GM21515 (cell line): ENCODE data around the gene PSMF1.

Source experiments
- ATAC-seq: cut with Tn5 transposase; IDR thresholded peaks from one replicate; pipeline ENCODE4 v1.9.1; 2021; ENCODE audit not compliant: unreplicated experiment

Gene PSMF1

GRCh38 chr20:1118336-1119127, at the start of gene PSMF1:
Gene PSMF1, plus strand, starts transcription at chr20:1118602. Its CDS starts 172 bp downstream, at chr20:1118774.
- ATAC-seq, result peak; percentile 96

- no peak for ATAC-seq
Measured at GRCh38 chr20:1072258-1072657, 46.1 kb upstream of the PSMF1 start.

GRCh38 chr20:1075616-1076015, 42.8 kb upstream of the PSMF1 start:
- no peak for ATAC-seq

GRCh38 chr20:1081891-1082290, 36.5 kb upstream of the PSMF1 start:
- ATAC-seq, result no peak

- ATAC-seq, result no peak
Measured at GRCh38 chr20:1083431-1084080, 34.8 kb upstream of the PSMF1 start.

GRCh38 chr20:1085492-1086276, 32.7 kb upstream of the PSMF1 start:
- ATAC-seq, result no peak

GRCh38 chr20:1086277-1087213, 31.9 kb upstream of the PSMF1 start:
- no peak for ATAC-seq

GRCh38 chr20:1087311-1087905, 31.0 kb upstream of the PSMF1 start:
- no peak for ATAC-seq

- no peak for ATAC-seq
Measured at GRCh38 chr20:1094751-1095150, 23.7 kb upstream of the PSMF1 start.

GRCh38 chr20:1101533-1101932, 16.9 kb upstream of the PSMF1 start:
- no peak for ATAC-seq

- no peak for ATAC-seq
Measured at GRCh38 chr20:1102016-1102415, 16.4 kb upstream of the PSMF1 start.

- no peak for ATAC-seq
Measured at GRCh38 chr20:1103751-1104150, 14.7 kb upstream of the PSMF1 start.

- no peak for ATAC-seq
Measured at GRCh38 chr20:1105599-1106194, 12.7 kb upstream of the PSMF1 start.

- ATAC-seq, result no peak
Measured at GRCh38 chr20:1107176-1107575, 11.2 kb upstream of the PSMF1 start.

- no peak for ATAC-seq
Measured at GRCh38 chr20:1108437-1108920, 9.9 kb upstream of the PSMF1 start.

- ATAC-seq, result no peak
Measured at GRCh38 chr20:1112908-1113307, 5.5 kb upstream of the PSMF1 start.

- ATAC-seq, result no peak
Measured at GRCh38 chr20:1118004-1118335, 432 bp upstream of the PSMF1 start.

GRCh38 chr20:1119128-1119505, 715 bp downstream of the PSMF1 start:
- no peak for ATAC-seq

GRCh38 chr20:1119524-1119923, 1.1 kb downstream of the PSMF1 start:
- no peak for ATAC-seq

- ATAC-seq, result no peak
Measured at GRCh38 chr20:1121429-1121828, 3.0 kb downstream of the PSMF1 start.
